Astrocyte of the cerebellum (primary cell): ENCODE measurements around the gene SPOCK1.
A peak's percentile ranks its signal among the peaks of the same experiment; 100 is the strongest.

Experiments
- DNase-seq: peaks from one replicate; pipeline ENCODE4 v3.0.0-alpha.2; 2011; ENCODE audit warnings: low read depth
- H3K4me3 ChIP-seq: 2 replicates; pipeline ENCODE4 v1.5.1; 2011; ENCODE audit warnings: mild to moderate bottlenecking, low read depth, low read length, moderate library complexity
- CTCF ChIP-seq: IDR thresholded peaks from 2 replicates; pipeline ENCODE4 v1.5.1; 2012; ENCODE audit warnings: low read length, low read depth, moderate library complexity, mild to moderate bottlenecking; ENCODE audit errors: missing control alignments
- in situ Hi-C: cut with HindIII; loops from 2 replicates; pipeline ENCODE4 v1.10.0; 2017; ENCODE audit warnings: low sequenced_read_pairs

SPOCK1 gene

GRCh38 chr5:137164536-137164935 lies 334.6 kb downstream of the SPOCK1 start:
- no peak for DNase-seq
- H3K4me3 ChIP-seq = no peak overlapping the region
- in situ Hi-C loops = no loop called here
- no peak for TF ChIP-seq CTCF

GRCh38 chr5:137158691-137159090 lies 340.4 kb downstream of the SPOCK1 start:
- no peak overlapping the region for H3K4me3 ChIP-seq
- TF ChIP-seq CTCF = no peak
- DNase-seq = no peak
- in situ Hi-C loops = no loop called here

GRCh38 chr5:137156180-137156579 lies 342.9 kb downstream of the SPOCK1 start:
- DNase-seq = no peak
- H3K4me3 ChIP-seq = no peak overlapping the region
- in situ Hi-C loops = no loop called here
- no peak for TF ChIP-seq CTCF

GRCh38 chr5:137155261-137156000 lies 343.7 kb downstream of the SPOCK1 start:
- H3K4me3 ChIP-seq = no peak overlapping the region
- no peak for DNase-seq
- no peak for TF ChIP-seq CTCF
- in situ Hi-C loops = no loop called here

GRCh38 chr5:137152616-137153015 lies 346.5 kb downstream of the SPOCK1 start:
- DNase-seq = peak; percentile 88
- in situ Hi-C loops = no loop called here
- no peak for TF ChIP-seq CTCF
- H3K4me3 ChIP-seq = no peak overlapping the region

GRCh38 chr5:137148655-137149054 lies 350.5 kb downstream of the SPOCK1 start:
- no peak overlapping the region for H3K4me3 ChIP-seq
- in situ Hi-C loops = no loop called here
- no peak for DNase-seq
- TF ChIP-seq CTCF = no peak
